ENCODE data around the gene WDR5.

Gene WDR5

GRCh38 chr9:134132208-134132870 is 3.5 kb upstream of the WDR5 start:
- DNase-seq (ENCODE audit: low spot score) = no peak

GRCh38 chr9:134134949-134135342 is 936 bp upstream of the WDR5 start:
- no peak for DNase-seq (ENCODE audit: low spot score)

GRCh38 chr9:134136118-134136995 is 475 bp downstream of the WDR5 start:
- DNase-seq (ENCODE audit: low spot score) = no peak

GRCh38 chr9:134136996-134137299 is 1.1 kb downstream of the WDR5 start:
- no peak for DNase-seq (ENCODE audit: low spot score)

GRCh38 chr9:134138292-134138691 is 2.4 kb downstream of the WDR5 start:
- DNase-seq (ENCODE audit: low spot score) = no peak

GRCh38 chr9:134139081-134139480 is 3.2 kb downstream of the WDR5 start:
- no peak for DNase-seq (ENCODE audit: low spot score)

- no peak for DNase-seq (ENCODE audit: low spot score)
These were observed 6.0 kb downstream of the WDR5 start for GRCh38 chr9:134141906-134142305.

GRCh38 chr9:134144801-134145200 is 8.9 kb downstream of the WDR5 start:
- DNase-seq (ENCODE audit: low spot score) = no peak

GRCh38 chr9:134145262-134145661 is 9.4 kb downstream of the WDR5 start:
- DNase-seq (ENCODE audit: low spot score) = no peak

GRCh38 chr9:134146774-134147493 is 11.1 kb downstream of the WDR5 start:
- DNase-seq (ENCODE audit: low spot score) = no peak

- no peak for DNase-seq (ENCODE audit: low spot score)
These were observed 13.5 kb downstream of the WDR5 start for GRCh38 chr9:134149380-134149779.

- no peak for DNase-seq (ENCODE audit: low spot score)
These were observed 14.8 kb downstream of the WDR5 start for GRCh38 chr9:134150557-134151214.

GRCh38 chr9:134152022-134152448 is 16.2 kb downstream of the WDR5 start:
- no peak for DNase-seq (ENCODE audit: low spot score)

GRCh38 chr9:134152488-134152887 is 16.6 kb downstream of the WDR5 start:
- no peak for DNase-seq (ENCODE audit: low spot score)

- DNase-seq (ENCODE audit: low spot score) = no peak
These were observed 17.6 kb downstream of the WDR5 start for GRCh38 chr9:134153450-134153849.

- DNase-seq (ENCODE audit: low spot score) = no peak
These were observed 18.4 kb downstream of the WDR5 start for GRCh38 chr9:134154262-134154701.

GRCh38 chr9:134155812-134156377 is 20.0 kb downstream of the WDR5 start:
- DNase-seq (ENCODE audit: low spot score) = no peak

GRCh38 chr9:134156564-134157377 is 20.9 kb downstream of the WDR5 start:
- DNase-seq (ENCODE audit: low spot score) = no peak

- DNase-seq (ENCODE audit: low spot score) = no peak
These were observed 21.6 kb downstream of the WDR5 start for GRCh38 chr9:134157378-134157885.

GRCh38 chr9:134158242-134158641 is 22.4 kb downstream of the WDR5 start:
- DNase-seq (ENCODE audit: low spot score) = no peak

Measured in Ammon's horn (tissue), 1 donor.